Naive thymus-derived CD8-positive, alpha-beta T cell (primary cell): Measurements from ENCODE around the gene POU2AF1. TPM values are rescaled to one million over a fixed set of nuclear protein-coding genes. Genes with fewer than 3 reads are reported as not detected.

Experiments
- ATAC-seq, 2 donors: fragments of 150-1000 bp; cut with Tn5 transposase in 1 of 2; sonication (Bioruptor Pico), chemical (Tn5 transposase) in 1 of 2; 1 replicate in 1 of 2; 2 replicates in 1 of 2; pipeline ENCODE4 v1.10.0; 2021; ENCODE audit warnings: mild to moderate bottlenecking in 2 of 2, moderate library complexity in 2 of 2
- POLR2A ChIA-PET: fragments of 350-600 bp; sonication (Branson Sonifier 250); formaldehyde crosslinking; loops from one replicate; lab custom pipeline; 2021; ENCODE audit warnings: antibody characterized with exemption; lab: Charles Lee
- DNase-seq, 10 donors: peaks; one replicate each; pipeline versions ENCODE4 v3.0.0 to v3.0.0-alpha.2; 2020 to 2022
- H3K27ac Mint-ChIP-seq, 10 donors: one replicate each; pipeline ENCODE4 v1.8.0; 2020 to 2022; ENCODE audit warnings: mild to moderate bottlenecking in 10 of 10, mixed read lengths in 10 of 10, moderate library complexity in 4 of 10, inconsistent platforms in 1 of 10
- H3K27me3 Mint-ChIP-seq, 5 donors: one replicate each; pipeline ENCODE4 v1.8.0; 2021 to 2022; ENCODE audit warnings: mixed read lengths in 5 of 5
- H3K36me3 Mint-ChIP-seq, 3 donors: one replicate each; pipeline ENCODE4 v1.8.0; 2020 to 2022; ENCODE audit warnings: mixed read lengths in 3 of 3, mild to moderate bottlenecking in 2 of 3, inconsistent platforms in 1 of 3
- H3K4me1 Mint-ChIP-seq, 4 donors: one replicate each; pipeline ENCODE4 v1.8.0; 2021 to 2022; ENCODE audit warnings: mixed read lengths in 4 of 4
- H3K4me3 Mint-ChIP-seq, 10 donors: one replicate each; pipeline ENCODE4 v1.8.0; 2020 to 2022; ENCODE audit warnings: mild to moderate bottlenecking in 10 of 10, mixed read lengths in 10 of 10, moderate library complexity in 6 of 10, inconsistent platforms in 1 of 10
- H3K9me3 Mint-ChIP-seq, 9 donors: one replicate each; pipeline ENCODE4 v1.8.0; 2020 to 2022; ENCODE audit warnings: mixed read lengths in 9 of 9, mild to moderate bottlenecking in 3 of 9, inconsistent platforms in 1 of 9, moderate library complexity in 1 of 9
- microRNA-seq: library from miRNA; unstranded; fragments of <30 nt; microRNA quantifications from one replicate; pipeline ENCODE4 v1.2.0, GENCODE V29; 2022; ENCODE audit warnings: borderline microRNAs expressed
- polyA plus RNA-seq, 3 donors: library from polyadenylated mRNA; unstranded; fragments of 300-500 nt; fragmentation: Illumina TruSeq; gene quantifications; one replicate each; pipeline ENCODE4 v1.2.3, GENCODE V29; 2021
- total RNA-seq, 8 experiments: library from RNA in 2 of 8; stranded (reverse) in 2 of 8; gene quantifications; one replicate each; pipeline ENCODE4 v1.2.3 and lab custom pipeline; 2021 to 2026

POU2AF1 gene
- total and polyA plus RNA-seq, 5 experiments from 2014 or later, result 0.12 to 7.2 (median 0.41) TPM

DNA sequence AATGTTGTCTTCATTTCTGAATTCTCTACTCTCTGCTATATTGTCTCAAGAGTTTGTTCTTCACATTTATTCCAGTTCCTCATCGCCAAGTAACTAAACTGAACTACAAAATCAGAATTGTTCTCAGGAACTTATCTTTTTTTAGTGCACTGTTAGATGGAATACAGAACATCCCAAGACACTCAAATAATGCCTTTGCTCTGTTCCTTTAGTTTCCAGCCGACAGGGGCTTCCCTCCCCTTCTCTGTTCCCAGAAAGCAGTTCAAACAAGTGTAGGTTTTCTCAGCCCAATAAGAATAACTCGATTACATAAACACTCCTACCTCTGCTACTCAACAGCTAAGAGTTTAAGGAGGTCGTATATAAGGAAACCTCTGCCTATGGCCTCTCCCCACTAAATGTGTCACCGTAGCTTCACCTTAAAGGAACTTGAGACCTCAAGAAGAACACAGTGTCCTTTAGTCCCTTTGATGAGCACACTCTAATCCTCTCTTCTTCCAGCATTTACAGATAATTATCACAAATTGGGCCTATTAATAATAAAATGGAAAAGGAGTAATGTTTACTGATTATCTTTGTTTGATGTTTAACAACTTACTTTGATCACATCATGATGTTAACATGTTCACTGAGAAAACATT, 73.8 kb downstream of the POU2AF1 start:
- H3K4me1 Mint-ChIP-seq, result no peaks in the 10 kb centered on the region
- no peak for ATAC-seq
- H3K4me3 Mint-ChIP-seq, result no peak overlapping the region
- no peaks in the 10 kb centered on the region for H3K9me3 Mint-ChIP-seq
- no peaks in the 10 kb centered on the region for H3K36me3 Mint-ChIP-seq
- DNase-seq, result no peak
- H3K27ac Mint-ChIP-seq, result no peak overlapping the region
- peaks cover 10 to 55% (median 19%) of the 10 kb centered on the region in 5 donors for H3K27me3 Mint-ChIP-seq
- POLR2A ChIA-PET, result no interaction called here

DNA sequence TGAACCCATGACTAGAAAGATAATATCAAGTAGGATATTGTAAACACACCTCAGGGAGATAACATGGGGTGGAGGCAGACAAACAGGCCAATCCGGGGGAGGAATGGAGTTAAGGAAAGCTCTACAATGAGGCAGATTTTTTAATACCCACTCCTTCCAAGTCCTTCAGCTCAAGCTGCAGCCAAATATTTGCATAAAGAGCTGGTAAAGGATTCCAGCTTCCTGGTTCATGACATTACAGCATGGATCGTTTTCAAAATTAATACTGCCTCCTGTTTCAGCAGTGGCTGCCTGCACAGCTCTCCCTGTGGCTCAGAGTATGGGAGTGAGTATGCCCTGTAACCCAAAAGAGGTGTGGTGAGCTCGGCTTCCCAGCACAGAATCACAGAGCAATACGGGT, 75.6 kb downstream of the POU2AF1 start:
- no peaks in the 10 kb centered on the region for H3K4me1 Mint-ChIP-seq
- H3K36me3 Mint-ChIP-seq, result no peaks in the 10 kb centered on the region
- H3K27me3 Mint-ChIP-seq, result peaks cover 11 to 59% (median 25%) of the 10 kb centered on the region in 5 donors
- no peaks in the 10 kb centered on the region for H3K9me3 Mint-ChIP-seq
- H3K27ac Mint-ChIP-seq, result no peak overlapping the region
- DNase-seq, result no peak
- ATAC-seq, result no peak
- POLR2A ChIA-PET, result no interaction called here
- no peak overlapping the region for H3K4me3 Mint-ChIP-seq

DNA sequence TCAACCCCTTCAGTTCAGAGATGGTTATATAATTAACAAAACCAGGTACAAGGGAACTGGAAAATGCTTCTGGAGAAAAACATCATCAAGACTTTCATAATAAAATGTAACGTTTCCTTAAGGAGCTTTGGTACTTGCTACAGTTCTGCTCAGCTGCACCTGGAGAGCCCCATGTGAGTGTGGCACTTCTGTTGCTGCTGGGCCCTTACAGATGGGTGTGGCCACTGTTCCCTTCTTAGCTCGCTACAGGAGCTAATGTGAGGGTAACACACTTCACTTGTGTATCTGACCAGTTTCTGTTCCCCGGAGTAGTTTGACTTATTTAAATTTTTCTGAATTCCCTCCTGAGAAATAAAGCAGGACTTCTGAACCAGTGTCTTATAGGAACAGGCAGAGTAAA, 76.8 kb downstream of the POU2AF1 start:
- no peak overlapping the region for H3K27ac Mint-ChIP-seq
- H3K27me3 Mint-ChIP-seq, result peaks cover 11 to 59% (median 33%) of the 10 kb centered on the region in 5 donors
- H3K4me1 Mint-ChIP-seq, result peaks cover 0 to 3% (median 2%) of the 10 kb centered on the region in 4 donors
- ATAC-seq, result no peak
- H3K9me3 Mint-ChIP-seq, result no peaks in the 10 kb centered on the region
- H3K36me3 Mint-ChIP-seq, result no peaks in the 10 kb centered on the region
- DNase-seq, result no peak
- no peak overlapping the region for H3K4me3 Mint-ChIP-seq
- POLR2A ChIA-PET, result no interaction called here

Small RNAs within 50 kb of the gene (microRNA-seq; reads per million reads assigned to microRNA genes)
- gene MIR4491, result not detected

Other genes with a start within 250 kb of the POU2AF1 start
- gene POU2AF2, start 133.6 kb downstream of the POU2AF1 start, total RNA-seq, result not detected
- gene POU2AF2, start 133.6 kb downstream of the POU2AF1 start, polyA plus RNA-seq, result not detected
- not detected for gene POU2AF3, start 80.7 kb downstream of the POU2AF1 start, total RNA-seq
- not detected for gene POU2AF3, start 80.7 kb downstream of the POU2AF1 start, polyA plus RNA-seq
- not detected for gene BTG4, start 133.1 kb upstream of the POU2AF1 start, total RNA-seq
- not detected for gene BTG4, start 133.1 kb upstream of the POU2AF1 start, polyA plus RNA-seq
- gene HOATZ, start 135.5 kb upstream of the POU2AF1 start, total RNA-seq, result not detected
- not detected for gene HOATZ, start 135.5 kb upstream of the POU2AF1 start, polyA plus RNA-seq
- gene LAYN, start 161.4 kb upstream of the POU2AF1 start, total RNA-seq, result 1 to 10 TPM; 1.2 to 1.4 TPM
- gene LAYN, start 161.4 kb upstream of the POU2AF1 start, polyA plus RNA-seq, result 1 to 10 TPM in 2 of 3 donors, under 1 TPM in 1; 0.45 to 1.6 (median 1.4) TPM
- gene SIK2, start 223.2 kb upstream of the POU2AF1 start, total RNA-seq, result 10 to 100 TPM; 11.1 to 11.6 TPM
- under 1 TPM; 0.14 to 0.33 (median 0.16) TPM for gene SIK2, start 223.2 kb upstream of the POU2AF1 start, polyA plus RNA-seq